Body of pancreas (tissue), 4 donors: ENCODE results near the gene DRD1.

Experiments used
- POLR2A ChIP-seq, 3 donors: fragments of 450-650 bp; IDR thresholded peaks; one replicate each; pipeline ENCODE4 v1.6.1; 2016; ENCODE audit warnings: antibody characterized with exemption in 3 of 3, mild to moderate bottlenecking in 2 of 3
- TF ChIP-seq, protein P1 (sequence below), 7 experiments: fragments of 450-650 bp in 4 of 7; fragments of 200-600 bp in 3 of 7; sonication (generic) in 3 of 7; IDR thresholded peaks; one replicate each; pipeline ENCODE4 v1.5.1; 2016 to 2019; ENCODE audit warnings: antibody characterized with exemption in 7 of 7

GRCh38 chr5:175417384-175417783 lies 26.6 kb downstream of the DRD1 start:
- TF ChIP-seq, protein P1, sequence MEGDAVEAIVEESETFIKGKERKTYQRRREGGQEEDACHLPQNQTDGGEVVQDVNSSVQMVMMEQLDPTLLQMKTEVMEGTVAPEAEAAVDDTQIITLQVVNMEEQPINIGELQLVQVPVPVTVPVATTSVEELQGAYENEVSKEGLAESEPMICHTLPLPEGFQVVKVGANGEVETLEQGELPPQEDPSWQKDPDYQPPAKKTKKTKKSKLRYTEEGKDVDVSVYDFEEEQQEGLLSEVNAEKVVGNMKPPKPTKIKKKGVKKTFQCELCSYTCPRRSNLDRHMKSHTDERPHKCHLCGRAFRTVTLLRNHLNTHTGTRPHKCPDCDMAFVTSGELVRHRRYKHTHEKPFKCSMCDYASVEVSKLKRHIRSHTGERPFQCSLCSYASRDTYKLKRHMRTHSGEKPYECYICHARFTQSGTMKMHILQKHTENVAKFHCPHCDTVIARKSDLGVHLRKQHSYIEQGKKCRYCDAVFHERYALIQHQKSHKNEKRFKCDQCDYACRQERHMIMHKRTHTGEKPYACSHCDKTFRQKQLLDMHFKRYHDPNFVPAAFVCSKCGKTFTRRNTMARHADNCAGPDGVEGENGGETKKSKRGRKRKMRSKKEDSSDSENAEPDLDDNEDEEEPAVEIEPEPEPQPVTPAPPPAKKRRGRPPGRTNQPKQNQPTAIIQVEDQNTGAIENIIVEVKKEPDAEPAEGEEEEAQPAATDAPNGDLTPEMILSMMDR (IDR thresholded peaks at IDR 0.05), result no peak
- TF ChIP-seq POLR2A (IDR thresholded peaks at IDR 0.05), result no peak
